HG03175 (cell line): Measurements from ENCODE around the gene PTPRD.
A peak's percentile ranks its signal among the peaks of the same experiment; 100 is the strongest.
"Not testable (repeated sequence)": the region's sequence is repeated elsewhere in the genome, so short reads cannot be mapped to it uniquely, and the experiment has no call there.

Experiments used
- ATAC-seq: cut with Tn5 transposase; IDR thresholded peaks from one replicate; pipeline ENCODE4 v1.9.1; 2021; ENCODE audit warnings: mild to moderate bottlenecking, moderate library complexity; ENCODE audit not compliant: unreplicated experiment

The PTPRD gene

GRCh38 chr9:10488937-10489336, 123.9 kb downstream of the PTPRD start:
- no peak for ATAC-seq

GRCh38 chr9:10479172-10479571, 133.6 kb downstream of the PTPRD start:
- no peak for ATAC-seq

- ATAC-seq = not testable (repeated sequence)
These were observed 163.6 kb downstream of the PTPRD start for GRCh38 chr9:10449201-10449617.

GRCh38 chr9:10447036-10447435, 165.8 kb downstream of the PTPRD start:
- ATAC-seq = no peak

- no peak for ATAC-seq
These were observed 169.0 kb downstream of the PTPRD start for GRCh38 chr9:10443868-10444204.

- ATAC-seq = no peak
These were observed 169.5 kb downstream of the PTPRD start for GRCh38 chr9:10443181-10443867.

GRCh38 chr9:10438955-10439354, 173.8 kb downstream of the PTPRD start:
- no peak for ATAC-seq

GRCh38 chr9:10436756-10437155, 176.0 kb downstream of the PTPRD start:
- ATAC-seq = no peak

- ATAC-seq = no peak
These were observed 178.4 kb downstream of the PTPRD start for GRCh38 chr9:10434412-10434811.

- ATAC-seq = no peak
These were observed 201.5 kb downstream of the PTPRD start for GRCh38 chr9:10411272-10411671.

- ATAC-seq = no peak
These were observed 209.5 kb downstream of the PTPRD start for GRCh38 chr9:10403283-10403682.

- ATAC-seq = no peak
These were observed 216.2 kb downstream of the PTPRD start for GRCh38 chr9:10396615-10397014.

GRCh38 chr9:10387282-10387681, 225.5 kb downstream of the PTPRD start:
- no peak for ATAC-seq

GRCh38 chr9:10371824-10372223, 241.0 kb downstream of the PTPRD start:
- ATAC-seq = no peak

- ATAC-seq = peak; percentile 88
These were observed 246.5 kb downstream of the PTPRD start for GRCh38 chr9:10366171-10366779.

- ATAC-seq = no peak
These were observed 258.2 kb downstream of the PTPRD start for GRCh38 chr9:10354591-10354990.

- ATAC-seq = not testable (repeated sequence)
These were observed 267.2 kb downstream of the PTPRD start for GRCh38 chr9:10345621-10346020.

GRCh38 chr9:10341057-10341456, 271.7 kb downstream of the PTPRD start:
- ATAC-seq = no peak

GRCh38 chr9:10339152-10339551, 273.6 kb downstream of the PTPRD start:
- ATAC-seq = no peak

GRCh38 chr9:10331157-10331556, 281.6 kb downstream of the PTPRD start:
- ATAC-seq = no peak

- ATAC-seq = no peak
These were observed 330.7 kb downstream of the PTPRD start for GRCh38 chr9:10282084-10282483.

- no peak for ATAC-seq
These were observed 337.8 kb downstream of the PTPRD start for GRCh38 chr9:10274988-10275387.

- ATAC-seq = no peak
These were observed 338.6 kb downstream of the PTPRD start for GRCh38 chr9:10274175-10274574.
